Loucy (cell line): Measurements from ENCODE around the gene SORT1.
"Not testable (repeated sequence)": the region's sequence is repeated elsewhere in the genome, so short reads cannot be mapped to it uniquely, and the experiment has no call there.

Source experiments
- H2AFZ ChIP-seq: fragments of 200-600 bp; sonication (generic); 2 replicates; pipeline ENCODE4 v1.6.0; 2016; ENCODE audit warnings: antibody characterized with exemption, mild to moderate bottlenecking, low read length, moderate library complexity
- H3F3A ChIP-seq: fragments of 200-600 bp; 2 replicates; pipeline ENCODE4 v1.6.0; 2016; ENCODE audit warnings: antibody characterized with exemption, low read depth, mild to moderate bottlenecking
- H3K27me3 ChIP-seq: fragments of 200-600 bp; sonication (generic); 2 replicates; pipeline ENCODE4 v1.6.1; 2014; ENCODE audit warnings: low read length, mild to moderate bottlenecking; ENCODE audit not compliant: insufficient read depth, poor library complexity, severe bottlenecking
- H3K36me3 ChIP-seq: fragments of 200-600 bp; sonication (generic); 2 replicates; pipeline ENCODE4 v1.6.1; 2016; ENCODE audit warnings: low read length; ENCODE audit not compliant: insufficient read depth
- H3K4me1 ChIP-seq: fragments of 200-600 bp; sonication (generic); 2 replicates; pipeline ENCODE4 v1.5.1; 2014; ENCODE audit warnings: low read length, mild to moderate bottlenecking; ENCODE audit not compliant: insufficient read depth, poor library complexity, severe bottlenecking
- H3K4me2 ChIP-seq: fragments of 200-600 bp; sonication (generic); 2 replicates; pipeline ENCODE4 v1.6.0; 2014; ENCODE audit warnings: antibody characterized with exemption, low read length, low read depth, mild to moderate bottlenecking; ENCODE audit not compliant: poor library complexity, severe bottlenecking
- H3K4me3 ChIP-seq: fragments of 200-600 bp; sonication (generic); 2 replicates; pipeline ENCODE4 v1.5.1; 2014; ENCODE audit warnings: low read length, mild to moderate bottlenecking, mixed read lengths; ENCODE audit not compliant: poor library complexity, severe bottlenecking
- H3K79me2 ChIP-seq: fragments of 200-600 bp; sonication (generic); 2 replicates; pipeline ENCODE4 v1.6.1; 2014; ENCODE audit warnings: low read length; ENCODE audit not compliant: insufficient read depth
- H3K9ac ChIP-seq: fragments of 200-600 bp; sonication (generic); 2 replicates; pipeline ENCODE4 v1.6.0; 2014; ENCODE audit warnings: mild to moderate bottlenecking, low read depth, low read length, moderate library complexity; ENCODE audit not compliant: poor library complexity, severe bottlenecking
- H3K9me2 ChIP-seq: fragments of 200-600 bp; sonication (generic); replicated peaks from 2 replicates; pipeline ENCODE4 v1.6.1; 2016; ENCODE audit warnings: low read depth, low read length, mixed read lengths
- H3K9me3 ChIP-seq: fragments of 200-600 bp; sonication (generic); 2 replicates; pipeline ENCODE4 v1.6.1; 2014; ENCODE audit warnings: mild to moderate bottlenecking, antibody characterized with exemption, low read length, low read depth; ENCODE audit not compliant: insufficient read depth
- H4K20me1 ChIP-seq: fragments of 200-600 bp; sonication (generic); 2 replicates; pipeline ENCODE4 v1.6.0; 2014; ENCODE audit warnings: antibody characterized with exemption, low read length, mild to moderate bottlenecking; ENCODE audit not compliant: insufficient read depth, poor library complexity, severe bottlenecking
- EZH2phosphoT487 ChIP-seq: fragments of 200-600 bp; IDR thresholded peaks from 2 replicates; pipeline ENCODE4 v1.6.1; 2018; ENCODE audit warnings: antibody characterized with exemption, mild to moderate bottlenecking, moderate library complexity, borderline replicate concordance
- TF ChIP-seq, protein P1 (sequence below): fragments of 200-600 bp; sonication (generic); conservative IDR thresholded peaks from 2 replicates; pipeline ENCODE4 v1.5.1; 2014; ENCODE audit warnings: mild to moderate bottlenecking, antibody characterized with exemption, low read length

The SORT1 gene

DNA sequence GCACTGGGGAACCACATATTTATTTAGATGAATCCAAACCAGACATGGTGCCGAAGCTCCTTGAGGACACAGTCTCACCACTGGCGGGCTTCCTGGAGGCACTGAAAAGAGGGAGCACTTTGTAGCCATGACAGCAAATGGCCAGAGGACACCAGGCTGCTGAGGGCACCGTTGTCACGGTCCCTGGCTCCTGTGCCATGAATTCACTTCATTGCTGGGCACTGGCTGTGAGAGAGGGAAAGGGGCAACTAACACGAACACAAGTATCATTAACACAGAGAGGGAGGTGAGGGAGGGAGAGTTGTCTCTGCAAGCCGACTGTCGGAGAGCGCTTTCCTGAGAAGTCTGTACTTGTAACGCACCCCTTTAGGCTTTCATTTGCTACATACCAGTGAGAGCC, 105.4 kb downstream of the SORT1 start:
- H4K20me1 ChIP-seq = no peaks in the 10 kb centered on the region
- no peak overlapping the region for H3K4me3 ChIP-seq
- no peaks in the 10 kb centered on the region for H3K4me1 ChIP-seq
- H3K9me2 ChIP-seq = no peaks in the 10 kb centered on the region
- H3K27me3 ChIP-seq = no peaks in the 10 kb centered on the region
- no peak overlapping the region for H2AFZ ChIP-seq
- no peak overlapping the region for H3K4me2 ChIP-seq
- H3K9me3 ChIP-seq = no peaks in the 10 kb centered on the region
- no peaks in the 10 kb centered on the region for H3K79me2 ChIP-seq
- no peak overlapping the region for H3K9ac ChIP-seq
- no peak for TF ChIP-seq EZH2phosphoT487
- TF ChIP-seq, protein P1, sequence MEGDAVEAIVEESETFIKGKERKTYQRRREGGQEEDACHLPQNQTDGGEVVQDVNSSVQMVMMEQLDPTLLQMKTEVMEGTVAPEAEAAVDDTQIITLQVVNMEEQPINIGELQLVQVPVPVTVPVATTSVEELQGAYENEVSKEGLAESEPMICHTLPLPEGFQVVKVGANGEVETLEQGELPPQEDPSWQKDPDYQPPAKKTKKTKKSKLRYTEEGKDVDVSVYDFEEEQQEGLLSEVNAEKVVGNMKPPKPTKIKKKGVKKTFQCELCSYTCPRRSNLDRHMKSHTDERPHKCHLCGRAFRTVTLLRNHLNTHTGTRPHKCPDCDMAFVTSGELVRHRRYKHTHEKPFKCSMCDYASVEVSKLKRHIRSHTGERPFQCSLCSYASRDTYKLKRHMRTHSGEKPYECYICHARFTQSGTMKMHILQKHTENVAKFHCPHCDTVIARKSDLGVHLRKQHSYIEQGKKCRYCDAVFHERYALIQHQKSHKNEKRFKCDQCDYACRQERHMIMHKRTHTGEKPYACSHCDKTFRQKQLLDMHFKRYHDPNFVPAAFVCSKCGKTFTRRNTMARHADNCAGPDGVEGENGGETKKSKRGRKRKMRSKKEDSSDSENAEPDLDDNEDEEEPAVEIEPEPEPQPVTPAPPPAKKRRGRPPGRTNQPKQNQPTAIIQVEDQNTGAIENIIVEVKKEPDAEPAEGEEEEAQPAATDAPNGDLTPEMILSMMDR = no peak
- H3F3A ChIP-seq = no peaks in the 10 kb centered on the region
- H3K36me3 ChIP-seq = no peaks in the 10 kb centered on the region

- no peak overlapping the region for H3K4me2 ChIP-seq
- no peaks in the 10 kb centered on the region for H3K36me3 ChIP-seq
- no peak overlapping the region for H3K4me3 ChIP-seq
- H2AFZ ChIP-seq = no peak overlapping the region
- no peaks in the 10 kb centered on the region for H3F3A ChIP-seq
- no peak overlapping the region for H3K9ac ChIP-seq
- no peaks in the 10 kb centered on the region for H4K20me1 ChIP-seq
- no peaks in the 10 kb centered on the region for H3K27me3 ChIP-seq
- H3K9me2 ChIP-seq = no peaks in the 10 kb centered on the region
- TF ChIP-seq, protein P1 = no peak
- TF ChIP-seq EZH2phosphoT487 = no peak
- no peaks in the 10 kb centered on the region for H3K4me1 ChIP-seq
- no peaks in the 10 kb centered on the region for H3K9me3 ChIP-seq
- no peaks in the 10 kb centered on the region for H3K79me2 ChIP-seq
These were observed 106.7 kb downstream of the SORT1 start for GRCh38 chr1:109290998-109291397.

DNA sequence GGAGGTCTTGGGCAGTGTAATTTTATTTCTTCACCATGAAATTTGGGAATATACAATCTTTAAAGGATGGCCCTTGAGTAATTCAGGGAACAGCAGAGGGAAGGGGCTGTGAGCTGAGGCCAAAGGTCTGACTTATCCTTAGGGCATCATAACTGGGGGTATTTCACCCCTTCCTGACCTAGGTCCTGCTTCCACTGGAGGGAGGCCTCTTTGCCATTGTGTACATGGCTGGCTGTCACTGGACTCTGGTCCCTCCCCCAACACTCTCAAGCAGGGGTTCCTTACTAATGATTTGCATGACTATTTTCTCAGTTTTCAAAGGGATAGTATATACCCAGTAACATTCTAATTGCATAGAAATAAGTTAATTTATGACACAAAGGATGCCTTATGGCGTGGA, 107.6 kb downstream of the SORT1 start:
- Histone ChIP-seq H3K79me2 (no peaks in the 10 kb centered on the region), H3K4me2 (no peak overlapping the region), H3K36me3 (no peaks in the 10 kb centered on the region), H3K4me1 (no peaks in the 10 kb centered on the region), H3K9me2 (no peaks in the 10 kb centered on the region), H3K9me3 (no peaks in the 10 kb centered on the region), H3K27me3 (no peaks in the 10 kb centered on the region), H3K9ac (no peak overlapping the region), H3F3A (no peaks in the 10 kb centered on the region), H4K20me1 (no peaks in the 10 kb centered on the region), H2AFZ (no peak overlapping the region), H3K4me3 (no peak overlapping the region)
- TF ChIP-seq EZH2phosphoT487 = no peak
- TF ChIP-seq, protein P1 = no peak

DNA sequence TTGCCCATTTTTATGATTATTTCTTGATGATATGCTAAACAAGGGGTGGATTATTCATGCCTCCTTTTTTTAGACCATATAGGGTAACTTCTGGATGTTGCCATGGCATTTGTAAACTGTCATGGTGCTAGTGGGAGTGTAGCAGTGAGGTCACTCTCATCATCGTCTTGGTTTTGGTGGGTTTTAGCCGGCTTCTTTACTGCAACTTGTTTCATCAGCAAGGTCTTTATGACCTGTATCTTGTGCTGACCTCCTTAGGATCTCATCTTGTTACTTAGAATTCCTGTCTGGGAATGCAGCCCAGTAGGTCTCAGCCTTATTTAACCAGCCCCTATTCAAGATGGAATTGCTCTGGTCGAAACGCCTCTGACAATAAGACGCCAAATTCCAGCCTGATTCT, 111.0 kb downstream of the SORT1 start:
- H2AFZ ChIP-seq, H3F3A ChIP-seq, H3K9ac ChIP-seq, H3K9me2 ChIP-seq, H3K36me3 ChIP-seq, H3K9me3 ChIP-seq, H4K20me1 ChIP-seq, H3K27me3 ChIP-seq, H3K4me2 ChIP-seq, H3K4me3 ChIP-seq: not testable (repeated sequence)
- Histone ChIP-seq H3K79me2 (peaks cover 12% of the 10 kb centered on the region), H3K4me1 (peaks cover 17% of the 10 kb centered on the region)
